PC-3 (cell line): ENCODE results near the gene TSPAN17.

Experiments used
- CTCF ChIP-seq: fragments of 300-600 bp; sonication (generic); conservative IDR thresholded peaks from 2 replicates; pipeline ENCODE4 v1.5.1; 2017; ENCODE audit warnings: antibody characterized with exemption, low read depth, mild to moderate bottlenecking, low read length
- EZH2 ChIP-seq: fragments of 300-600 bp; sonication (generic); IDR thresholded peaks from one replicate; pipeline ENCODE4 v1.6.1; 2017; ENCODE audit warnings: antibody characterized with exemption, mild to moderate bottlenecking, low read length; ENCODE audit not compliant: unreplicated experiment
- EZH2phosphoT487 ChIP-seq: fragments of 300-600 bp; sonication (generic); IDR thresholded peaks from 2 replicates; pipeline ENCODE4 v1.6.1; 2018; ENCODE audit warnings: mild to moderate bottlenecking, antibody characterized with exemption, low read length, borderline replicate concordance

DNA sequence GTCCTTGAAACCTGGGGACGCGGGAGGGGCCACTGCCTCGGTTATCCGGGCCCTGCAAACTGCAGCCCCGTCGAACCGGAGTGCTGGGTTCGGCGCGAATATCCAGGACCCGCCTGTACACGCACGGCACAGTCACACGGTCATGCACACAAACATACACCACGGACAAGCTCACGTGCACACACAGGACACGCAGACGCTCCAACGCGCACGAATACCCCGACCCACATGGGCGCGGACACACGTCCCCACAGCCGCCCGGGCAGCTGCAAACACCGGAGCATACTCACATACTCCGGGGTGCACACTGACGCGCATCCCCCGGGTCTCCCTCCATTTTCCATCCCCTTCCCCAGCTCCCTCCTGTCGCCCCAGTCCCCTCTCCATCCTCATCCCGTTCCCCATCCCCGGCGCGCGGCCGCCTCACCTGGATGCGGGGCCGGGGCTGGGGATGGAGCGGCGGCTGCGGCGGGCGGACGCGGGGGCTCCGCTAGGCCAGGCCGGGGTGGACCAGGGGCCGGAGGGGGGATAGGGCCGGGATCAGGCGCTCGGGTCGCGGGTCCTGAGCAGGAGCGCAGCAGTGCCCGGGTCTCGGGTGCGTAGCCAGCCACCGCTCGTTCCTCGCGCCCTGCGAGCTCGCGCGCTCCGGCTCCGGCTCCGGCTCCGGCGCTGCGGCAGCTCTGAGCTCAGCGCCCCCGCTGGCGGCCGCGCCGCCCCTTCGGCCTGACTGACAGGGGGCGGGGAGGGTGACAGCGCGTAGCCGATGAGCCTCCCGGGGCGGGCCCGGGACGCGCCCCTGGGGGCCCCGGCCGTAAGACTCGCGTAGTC is 17.2 kb upstream of the TSPAN17 start, which contains the start of the genes EIF4E1B and SNCB:
- TF ChIP-seq EZH2 (peak; percentile 45), CTCF (0 out of 2 replicates have a peak, but pooled peaks have one; percentile 14), EZH2phosphoT487 (no peak)
